ENCODE measurements around the gene MRPS14. TPM values are rescaled to one million over a fixed set of nuclear protein-coding genes. Genes with fewer than 3 reads are reported as not detected.

The MRPS14 gene
- total and polyA plus RNA-seq, 8 donors, result 30.3 to 46.6 (median 44.6) TPM

DNA sequence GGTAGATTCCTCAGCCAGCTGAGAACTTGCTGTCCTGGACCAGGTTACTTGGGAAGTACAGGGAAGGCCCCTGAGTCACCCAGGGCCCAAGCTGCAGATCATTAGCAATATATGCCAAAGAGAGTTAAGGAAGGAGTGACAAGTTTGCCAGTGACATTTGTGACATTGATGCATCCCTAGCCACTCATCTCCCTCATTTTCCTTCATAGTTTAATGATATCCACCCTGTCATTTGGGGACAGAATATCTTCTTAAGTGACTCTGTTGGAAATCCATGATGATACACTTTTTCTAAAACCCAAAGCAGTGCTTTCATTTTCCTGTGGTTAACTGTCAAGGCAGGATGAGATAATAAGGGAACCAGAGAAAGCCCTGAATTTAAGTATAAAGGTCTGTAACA, 47.6 kb upstream of the MRPS14 start:
- ATAC-seq, result no peak
- H3K27ac ChIP-seq, result no peak overlapping the region
- no peak for TF ChIP-seq CTCF (IDR thresholded peaks at IDR 0.05)

DNA sequence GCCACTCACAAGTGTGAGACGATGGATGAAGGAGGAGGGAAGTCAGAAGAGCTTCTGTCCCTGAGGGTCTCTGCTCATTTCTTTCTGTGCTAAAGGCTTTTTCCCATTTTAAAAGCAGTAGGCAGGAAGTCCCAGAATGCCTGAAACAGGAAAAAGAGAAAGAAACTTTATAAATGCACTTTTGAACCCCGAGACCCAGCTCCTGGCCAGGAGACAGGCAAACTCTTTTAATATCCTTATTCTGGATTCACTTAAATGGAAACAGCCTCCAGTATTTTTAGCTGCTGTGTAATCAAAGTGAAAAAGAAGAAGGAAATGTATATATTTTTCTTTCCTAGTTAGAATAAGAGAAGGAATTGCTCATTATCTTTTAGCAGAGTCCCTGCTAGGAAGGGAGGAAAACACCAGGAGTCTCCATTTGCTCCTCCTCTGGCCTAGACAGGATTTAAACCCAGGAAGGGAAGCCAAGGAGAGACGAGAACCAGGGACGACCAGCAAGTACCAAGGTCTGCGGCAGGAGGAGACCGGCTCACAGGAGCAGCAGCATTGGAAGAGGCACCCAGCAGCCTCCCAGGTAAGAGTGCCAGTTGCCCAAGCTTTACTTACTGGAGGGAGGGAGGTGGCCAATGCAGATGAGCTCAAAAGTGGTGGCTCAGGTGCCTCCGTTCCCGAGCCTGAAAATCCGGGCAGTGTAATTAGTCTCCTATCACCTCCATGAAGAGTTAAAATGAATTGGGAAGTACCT, 44.3 kb upstream of the MRPS14 start, which contains the start of gene TNN:
Gene TNN (plus strand): TSS at position 472 of the 745 bp plus-strand sequence. CDS start 9,586 bp downstream, outside the sequence.
- intact Hi-C loops (cut with DNase I), result no loop called here
- no peaks in the 10 kb centered on the region for H3K27me3 ChIP-seq
- H3K9me3 ChIP-seq, result no peaks in the 10 kb centered on the region
- H3K4me3 ChIP-seq, result no peak within 1 kb of the TSS
- H3K36me3 ChIP-seq, result no peaks in the 10 kb centered on the region
- no peak for TF ChIP-seq CTCF (IDR thresholded peaks at IDR 0.05)
- H3K4me1 ChIP-seq, result peaks cover 0 to 7% of the 10 kb centered on the region in 2 donors
- DNase-seq, result no peak
- ATAC-seq, result no peak
- H3K27ac ChIP-seq, result no peak within 1 kb of the TSS

More for the DNA sequence above, 47.6 kb upstream of the MRPS14 start:
- no peak overlapping the region for H3K4me3 ChIP-seq
- H3K36me3 ChIP-seq, result no peaks in the 10 kb centered on the region
- H3K4me1 ChIP-seq, result peaks cover 0 to 14% of the 10 kb centered on the region in 2 donors
- no peaks in the 10 kb centered on the region for H3K27me3 ChIP-seq
- DNase-seq, result no peak
- intact Hi-C loops (cut with DNase I), result no loop called here
- no peaks in the 10 kb centered on the region for H3K9me3 ChIP-seq

DNA sequence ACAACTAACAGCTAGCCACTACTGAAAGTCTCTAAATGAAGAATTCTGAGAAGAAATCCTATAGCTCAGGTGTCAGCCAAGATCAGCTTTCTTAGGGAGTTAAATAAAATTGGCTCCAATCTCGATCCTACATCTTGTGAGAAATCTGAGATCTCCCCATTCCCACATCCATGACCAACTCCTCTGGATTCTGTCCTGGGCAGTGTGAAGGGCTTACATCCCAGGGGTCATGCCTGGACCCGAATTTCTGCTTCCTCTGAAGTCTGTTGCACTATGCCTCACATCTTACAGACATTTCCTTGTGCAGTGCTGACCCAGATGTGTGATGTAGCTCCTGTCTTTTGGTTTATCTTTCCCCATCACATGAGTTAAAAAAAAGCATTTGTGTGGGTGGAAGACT, 39.6 kb upstream of the MRPS14 start:
- Histone ChIP-seq H3K4me1 (no peaks in the 10 kb centered on the region), H3K27me3 (no peaks in the 10 kb centered on the region), H3K4me3 (no peak overlapping the region), H3K9me3 (no peaks in the 10 kb centered on the region), H3K36me3 (no peaks in the 10 kb centered on the region), H3K27ac (no peak overlapping the region)
- no peak for DNase-seq
- no peak for ATAC-seq
- intact Hi-C loops (cut with DNase I), result no loop called here
- no peak for TF ChIP-seq CTCF (IDR thresholded peaks at IDR 0.05)

DNA sequence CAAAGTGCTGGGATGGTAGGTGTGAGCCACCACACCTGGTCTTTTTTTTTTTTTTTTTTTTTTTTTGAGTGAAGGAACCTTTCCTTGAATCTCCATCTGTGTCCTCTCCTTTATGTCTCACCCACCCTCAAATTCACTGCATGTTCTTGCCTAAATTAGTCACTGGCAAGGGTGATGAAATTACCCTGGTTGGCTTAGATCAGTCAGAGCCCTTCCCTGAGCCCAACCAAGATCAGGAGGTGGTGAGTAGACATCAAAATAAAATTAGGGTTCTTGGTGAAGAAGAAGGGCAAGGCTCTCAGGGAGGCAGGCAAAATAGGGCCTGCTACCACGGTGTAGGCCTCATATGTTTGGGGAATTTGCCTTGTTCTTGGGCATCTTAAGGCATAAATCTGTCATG, 39.1 kb upstream of the MRPS14 start:
- intact Hi-C loops (cut with DNase I), result no loop called here
- ATAC-seq (no peak), DNase-seq (no peak)
- H3K4me3 ChIP-seq, result no peak overlapping the region
- H3K9me3 ChIP-seq, result no peaks in the 10 kb centered on the region
- no peaks in the 10 kb centered on the region for H3K27me3 ChIP-seq
- no peaks in the 10 kb centered on the region for H3K4me1 ChIP-seq
- TF ChIP-seq CTCF (IDR thresholded peaks at IDR 0.05), result no peak
- H3K27ac ChIP-seq, result no peak overlapping the region
- H3K36me3 ChIP-seq, result no peaks in the 10 kb centered on the region

- ATAC-seq, result no peak
- intact Hi-C loops (cut with DNase I), result no loop called here
- H3K4me1 ChIP-seq, result no peaks in the 10 kb centered on the region
- DNase-seq, result no peak
- H3K27me3 ChIP-seq, result no peaks in the 10 kb centered on the region
- no peak overlapping the region for H3K4me3 ChIP-seq
- peaks cover 0 to 3% of the 10 kb centered on the region in 2 donors for H3K9me3 ChIP-seq
- no peaks in the 10 kb centered on the region for H3K36me3 ChIP-seq
- no peak for TF ChIP-seq CTCF (IDR thresholded peaks at IDR 0.05)
- H3K27ac ChIP-seq, result no peak overlapping the region
These were observed 31.5 kb upstream of the MRPS14 start for GRCh38 chr1:175054736-175055135.

Data from left lung (tissue), 10 donors.